ENCODE measurements around the gene LCLAT1. TPM values are rescaled to one million over a fixed set of nuclear protein-coding genes. Genes with fewer than 3 reads are reported as not detected.

Gene LCLAT1
- total RNA-seq, 2 donors from 2014 or later, result 14.8 to 43.9 TPM

DNA sequence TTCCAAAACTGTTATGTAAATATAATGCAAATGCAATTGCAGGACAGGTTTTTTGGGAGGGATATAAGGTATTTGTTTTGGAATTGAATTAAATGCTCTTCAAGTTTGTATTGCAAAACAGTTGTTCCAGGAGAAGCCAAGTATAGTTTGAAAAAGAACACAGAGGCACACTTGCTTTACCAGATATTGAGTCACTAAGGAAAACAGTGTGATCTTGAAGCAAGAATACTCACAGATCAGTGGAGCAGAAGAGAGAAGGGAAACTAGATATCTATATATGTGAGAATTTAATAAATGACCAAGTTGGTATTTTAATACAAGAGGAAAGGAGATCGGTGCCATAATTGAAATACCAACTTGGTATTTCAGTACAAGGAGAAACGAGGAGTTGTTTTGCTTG lies 181.3 kb downstream of the LCLAT1 start:
- Histone ChIP-seq H3K36me3 (no peaks in the 10 kb centered on the region), H3K27ac (no peak overlapping the region), H3K27me3 (replicated peaks; ENCODE audit: insufficient read depth) (no peaks in the 10 kb centered on the region), H3K9me3 (no peaks in the 10 kb centered on the region), H3K4me1 (ENCODE audit: control insufficient read depth in 1 of 2, low read depth in 2 of 2) (no peaks in the 10 kb centered on the region), H3K4me3 (no peak overlapping the region)
- DNase-seq (ENCODE audit: low spot score), result no peak
- no peak for ATAC-seq (ENCODE audit: insufficient number of reproducible peaks, low FRiP score, low read depth)
- TF ChIP-seq, protein P1, sequence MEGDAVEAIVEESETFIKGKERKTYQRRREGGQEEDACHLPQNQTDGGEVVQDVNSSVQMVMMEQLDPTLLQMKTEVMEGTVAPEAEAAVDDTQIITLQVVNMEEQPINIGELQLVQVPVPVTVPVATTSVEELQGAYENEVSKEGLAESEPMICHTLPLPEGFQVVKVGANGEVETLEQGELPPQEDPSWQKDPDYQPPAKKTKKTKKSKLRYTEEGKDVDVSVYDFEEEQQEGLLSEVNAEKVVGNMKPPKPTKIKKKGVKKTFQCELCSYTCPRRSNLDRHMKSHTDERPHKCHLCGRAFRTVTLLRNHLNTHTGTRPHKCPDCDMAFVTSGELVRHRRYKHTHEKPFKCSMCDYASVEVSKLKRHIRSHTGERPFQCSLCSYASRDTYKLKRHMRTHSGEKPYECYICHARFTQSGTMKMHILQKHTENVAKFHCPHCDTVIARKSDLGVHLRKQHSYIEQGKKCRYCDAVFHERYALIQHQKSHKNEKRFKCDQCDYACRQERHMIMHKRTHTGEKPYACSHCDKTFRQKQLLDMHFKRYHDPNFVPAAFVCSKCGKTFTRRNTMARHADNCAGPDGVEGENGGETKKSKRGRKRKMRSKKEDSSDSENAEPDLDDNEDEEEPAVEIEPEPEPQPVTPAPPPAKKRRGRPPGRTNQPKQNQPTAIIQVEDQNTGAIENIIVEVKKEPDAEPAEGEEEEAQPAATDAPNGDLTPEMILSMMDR (IDR thresholded peaks at IDR 0.05), result no peak

DNA sequence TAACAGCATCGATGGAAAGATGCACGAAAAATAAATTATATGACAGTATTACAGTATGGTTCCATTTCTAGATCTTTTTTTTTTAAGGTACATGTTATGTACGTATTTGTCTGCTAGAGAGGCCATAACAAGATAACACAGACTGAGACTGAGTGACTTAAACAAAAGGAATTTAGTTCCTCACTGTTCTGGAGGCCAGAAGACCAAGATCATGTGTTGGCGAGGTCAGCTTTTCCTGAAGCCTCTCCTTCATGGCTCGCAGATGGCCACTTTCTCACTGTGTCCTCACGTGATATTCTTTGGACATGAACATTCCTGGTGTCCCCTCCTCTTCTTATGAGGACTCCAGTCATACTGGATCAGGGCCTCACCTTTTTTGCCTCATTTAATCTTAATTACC lies 182.8 kb downstream of the LCLAT1 start:
- DNase-seq (ENCODE audit: low spot score), result no peak
- Histone ChIP-seq H3K4me1 (ENCODE audit: control insufficient read depth in 1 of 2, low read depth in 2 of 2) (no peaks in the 10 kb centered on the region), H3K4me3 (no peak overlapping the region), H3K9me3 (no peaks in the 10 kb centered on the region), H3K36me3 (no peaks in the 10 kb centered on the region), H3K27me3 (replicated peaks; ENCODE audit: insufficient read depth) (no peaks in the 10 kb centered on the region), H3K27ac (no peak overlapping the region)
- TF ChIP-seq, protein P1 (IDR thresholded peaks at IDR 0.05), result no peak
- ATAC-seq (ENCODE audit: insufficient number of reproducible peaks, low FRiP score, low read depth), result no peak

DNA sequence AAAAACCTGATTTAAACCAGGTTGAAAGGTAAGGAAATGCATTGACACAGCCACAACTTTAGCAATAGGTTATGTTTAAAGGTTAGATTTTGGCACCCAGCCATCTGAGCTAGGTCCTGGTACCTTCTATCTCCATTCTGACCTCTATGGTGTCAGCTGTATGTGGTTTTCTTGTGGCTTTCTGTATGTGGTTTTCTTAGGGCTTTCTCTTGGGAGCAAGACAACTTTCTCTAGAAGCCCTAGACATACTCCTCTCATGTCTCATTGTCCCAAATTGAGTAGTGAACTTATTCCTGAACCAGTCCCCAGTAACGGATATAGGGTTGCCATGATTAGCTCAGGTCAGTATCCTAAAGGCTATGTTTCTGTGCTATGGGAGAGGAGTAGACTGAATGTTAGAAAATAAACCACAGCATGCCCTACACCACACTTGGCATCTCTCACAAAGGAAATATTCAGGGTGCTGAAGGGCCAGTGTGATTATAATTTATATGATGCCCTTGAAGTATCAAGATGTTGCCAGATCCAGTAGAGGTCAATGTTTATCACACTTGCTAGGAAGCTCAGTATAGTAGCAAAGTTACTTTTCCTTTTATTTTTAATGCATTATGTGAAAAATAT lies 184.1 kb downstream of the LCLAT1 start:
- no peaks in the 10 kb centered on the region for H3K27me3 ChIP-seq (replicated peaks; ENCODE audit: insufficient read depth)
- no peaks in the 10 kb centered on the region for H3K4me1 ChIP-seq (ENCODE audit: control insufficient read depth in 1 of 2, low read depth in 2 of 2)
- H3K27ac ChIP-seq, result no peak overlapping the region
- no peaks in the 10 kb centered on the region for H3K9me3 ChIP-seq
- no peaks in the 10 kb centered on the region for H3K36me3 ChIP-seq
- DNase-seq (ENCODE audit: low spot score), result no peak
- no peak for ATAC-seq (ENCODE audit: insufficient number of reproducible peaks, low FRiP score, low read depth)
- TF ChIP-seq, protein P1 (IDR thresholded peaks at IDR 0.05), result no peak
- no peak overlapping the region for H3K4me3 ChIP-seq

DNA sequence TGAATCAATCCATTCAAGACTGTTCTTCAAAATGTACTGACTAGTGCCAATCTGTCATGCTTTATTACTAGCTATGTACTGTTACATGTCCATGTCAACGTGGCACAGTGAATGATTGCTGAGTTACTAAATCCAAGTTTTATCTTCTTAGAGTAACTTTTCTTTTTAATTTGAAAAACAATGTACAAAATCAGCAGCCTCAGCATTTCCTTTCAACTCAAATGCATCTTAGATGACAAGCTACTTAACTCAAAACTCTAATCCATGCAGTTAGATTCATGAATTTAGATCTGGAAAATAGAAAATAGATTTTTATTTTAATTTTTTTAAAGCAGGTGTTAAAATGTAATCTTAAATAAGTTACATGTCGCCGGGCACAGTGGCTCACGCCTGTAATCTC lies 186.0 kb downstream of the LCLAT1 start:
- TF ChIP-seq, protein P1 (IDR thresholded peaks at IDR 0.05), result no peak
- no peak overlapping the region for H3K4me3 ChIP-seq
- no peaks in the 10 kb centered on the region for H3K27me3 ChIP-seq (replicated peaks; ENCODE audit: insufficient read depth)
- H3K27ac ChIP-seq, result no peak overlapping the region
- no peak for ATAC-seq (ENCODE audit: insufficient number of reproducible peaks, low FRiP score, low read depth)
- no peaks in the 10 kb centered on the region for H3K36me3 ChIP-seq
- no peaks in the 10 kb centered on the region for H3K4me1 ChIP-seq (ENCODE audit: control insufficient read depth in 1 of 2, low read depth in 2 of 2)
- no peak for DNase-seq (ENCODE audit: low spot score)
- H3K9me3 ChIP-seq, result no peaks in the 10 kb centered on the region

DNA sequence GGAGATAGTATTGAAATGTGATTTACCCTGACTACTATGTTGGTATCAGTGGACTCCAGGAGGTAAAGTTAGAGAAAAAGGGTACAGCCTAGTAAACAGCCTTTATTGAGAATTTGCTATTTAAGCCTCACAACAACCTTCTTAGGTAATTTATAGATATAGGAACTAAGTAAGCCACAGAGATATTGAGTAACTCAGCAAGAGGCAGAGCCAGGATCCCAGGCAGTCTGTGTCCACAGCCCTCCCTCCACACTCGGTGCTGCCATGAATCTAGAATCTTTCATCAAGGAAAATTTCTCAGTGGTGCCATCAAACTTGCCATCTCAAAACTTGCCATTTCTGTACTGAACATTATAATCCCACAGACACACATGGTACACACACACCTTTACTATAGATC lies 189.3 kb downstream of the LCLAT1 start:
- Histone ChIP-seq H3K27me3 (replicated peaks; ENCODE audit: insufficient read depth) (no peaks in the 10 kb centered on the region), H3K27ac (no peak overlapping the region), H3K36me3 (no peaks in the 10 kb centered on the region), H3K4me3 (no peak overlapping the region), H3K9me3 (no peaks in the 10 kb centered on the region), H3K4me1 (ENCODE audit: control insufficient read depth in 1 of 2, low read depth in 2 of 2) (peaks cover 0 to 11% of the 10 kb centered on the region in 2 donors)
- no peak for ATAC-seq (ENCODE audit: insufficient number of reproducible peaks, low FRiP score, low read depth)
- no peak for DNase-seq (ENCODE audit: low spot score)
- TF ChIP-seq, protein P1 (IDR thresholded peaks at IDR 0.05), result no peak
